Kidney capillary endothelial cell (primary cell): ENCODE data around the gene TCTN3.
"Not testable (repeated sequence)": the region's sequence is repeated elsewhere in the genome, so short reads cannot be mapped to it uniquely, and the experiment has no call there.

Source experiments
- DNase-seq: peaks from one replicate; pipeline ENCODE4 v3.0.0-alpha.2; 2018; ENCODE audit warnings: low spot score

Gene TCTN3

GRCh38 chr10:95626500-95626899 lies 67.2 kb downstream of the TCTN3 start:
- no peak for DNase-seq

DNA sequence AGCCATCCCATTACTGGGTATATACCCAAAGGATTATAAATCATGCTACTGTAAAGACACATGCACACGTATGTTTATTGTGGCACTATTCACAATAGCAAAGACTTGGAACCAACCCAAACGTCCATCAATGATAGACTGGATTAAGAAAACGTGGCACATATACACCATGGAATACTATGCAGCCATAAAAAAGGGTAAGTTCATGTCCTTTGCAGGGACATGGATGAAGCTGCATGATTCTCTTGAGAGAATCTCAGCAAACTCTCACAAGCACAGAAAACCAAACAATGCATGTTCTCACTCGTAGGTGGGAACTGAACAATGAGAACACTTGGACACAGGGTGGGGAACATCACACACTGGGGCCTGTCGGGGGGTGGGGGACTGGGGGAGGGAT lies 73.3 kb downstream of the TCTN3 start:
- DNase-seq = not testable (repeated sequence)

GRCh38 chr10:95618101-95618500 lies 75.6 kb downstream of the TCTN3 start:
- no peak for DNase-seq

- no peak for DNase-seq
Measured at GRCh38 chr10:95616446-95616845, 77.3 kb downstream of the TCTN3 start.
